ENCODE measurements around the gene ZNF148.

DNA sequence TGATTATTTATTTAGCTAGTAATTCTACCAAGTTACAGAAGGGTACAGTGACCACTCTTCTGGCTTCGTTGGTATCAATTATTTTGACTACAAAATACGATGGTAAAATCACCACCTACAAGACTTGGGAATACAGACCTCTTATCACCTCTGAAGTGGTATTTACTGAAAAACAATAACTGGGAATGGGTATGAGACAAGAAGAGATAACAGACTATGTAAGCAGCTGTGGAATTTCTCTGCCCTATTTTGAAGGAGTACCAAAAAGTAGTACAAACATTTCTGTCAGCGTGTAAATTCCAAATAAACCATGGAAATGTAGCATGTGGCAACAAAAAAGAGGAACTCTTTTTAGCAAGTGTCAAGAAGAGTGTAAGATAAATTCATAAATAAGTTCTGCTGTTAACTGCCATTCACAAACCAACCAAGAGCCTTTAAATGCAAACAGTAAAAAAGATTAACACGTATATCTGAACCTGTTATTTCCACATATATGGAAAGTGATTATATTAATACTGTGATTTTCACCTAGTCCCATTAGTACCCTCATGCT, 85.6 kb downstream of the ZNF148 start:
- TF ChIP-seq, protein P1, sequence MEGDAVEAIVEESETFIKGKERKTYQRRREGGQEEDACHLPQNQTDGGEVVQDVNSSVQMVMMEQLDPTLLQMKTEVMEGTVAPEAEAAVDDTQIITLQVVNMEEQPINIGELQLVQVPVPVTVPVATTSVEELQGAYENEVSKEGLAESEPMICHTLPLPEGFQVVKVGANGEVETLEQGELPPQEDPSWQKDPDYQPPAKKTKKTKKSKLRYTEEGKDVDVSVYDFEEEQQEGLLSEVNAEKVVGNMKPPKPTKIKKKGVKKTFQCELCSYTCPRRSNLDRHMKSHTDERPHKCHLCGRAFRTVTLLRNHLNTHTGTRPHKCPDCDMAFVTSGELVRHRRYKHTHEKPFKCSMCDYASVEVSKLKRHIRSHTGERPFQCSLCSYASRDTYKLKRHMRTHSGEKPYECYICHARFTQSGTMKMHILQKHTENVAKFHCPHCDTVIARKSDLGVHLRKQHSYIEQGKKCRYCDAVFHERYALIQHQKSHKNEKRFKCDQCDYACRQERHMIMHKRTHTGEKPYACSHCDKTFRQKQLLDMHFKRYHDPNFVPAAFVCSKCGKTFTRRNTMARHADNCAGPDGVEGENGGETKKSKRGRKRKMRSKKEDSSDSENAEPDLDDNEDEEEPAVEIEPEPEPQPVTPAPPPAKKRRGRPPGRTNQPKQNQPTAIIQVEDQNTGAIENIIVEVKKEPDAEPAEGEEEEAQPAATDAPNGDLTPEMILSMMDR (IDR thresholded peaks at IDR 0.05; ENCODE audit: insufficient read depth, low read length): no peak
- TF ChIP-seq POLR2AphosphoS5 (IDR thresholded peaks at IDR 0.05; ENCODE audit: low read depth): no peak
- TF ChIP-seq, protein P2, sequence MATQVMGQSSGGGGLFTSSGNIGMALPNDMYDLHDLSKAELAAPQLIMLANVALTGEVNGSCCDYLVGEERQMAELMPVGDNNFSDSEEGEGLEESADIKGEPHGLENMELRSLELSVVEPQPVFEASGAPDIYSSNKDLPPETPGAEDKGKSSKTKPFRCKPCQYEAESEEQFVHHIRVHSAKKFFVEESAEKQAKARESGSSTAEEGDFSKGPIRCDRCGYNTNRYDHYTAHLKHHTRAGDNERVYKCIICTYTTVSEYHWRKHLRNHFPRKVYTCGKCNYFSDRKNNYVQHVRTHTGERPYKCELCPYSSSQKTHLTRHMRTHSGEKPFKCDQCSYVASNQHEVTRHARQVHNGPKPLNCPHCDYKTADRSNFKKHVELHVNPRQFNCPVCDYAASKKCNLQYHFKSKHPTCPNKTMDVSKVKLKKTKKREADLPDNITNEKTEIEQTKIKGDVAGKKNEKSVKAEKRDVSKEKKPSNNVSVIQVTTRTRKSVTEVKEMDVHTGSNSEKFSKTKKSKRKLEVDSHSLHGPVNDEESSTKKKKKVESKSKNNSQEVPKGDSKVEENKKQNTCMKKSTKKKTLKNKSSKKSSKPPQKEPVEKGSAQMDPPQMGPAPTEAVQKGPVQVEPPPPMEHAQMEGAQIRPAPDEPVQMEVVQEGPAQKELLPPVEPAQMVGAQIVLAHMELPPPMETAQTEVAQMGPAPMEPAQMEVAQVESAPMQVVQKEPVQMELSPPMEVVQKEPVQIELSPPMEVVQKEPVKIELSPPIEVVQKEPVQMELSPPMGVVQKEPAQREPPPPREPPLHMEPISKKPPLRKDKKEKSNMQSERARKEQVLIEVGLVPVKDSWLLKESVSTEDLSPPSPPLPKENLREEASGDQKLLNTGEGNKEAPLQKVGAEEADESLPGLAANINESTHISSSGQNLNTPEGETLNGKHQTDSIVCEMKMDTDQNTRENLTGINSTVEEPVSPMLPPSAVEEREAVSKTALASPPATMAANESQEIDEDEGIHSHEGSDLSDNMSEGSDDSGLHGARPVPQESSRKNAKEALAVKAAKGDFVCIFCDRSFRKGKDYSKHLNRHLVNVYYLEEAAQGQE (IDR thresholded peaks at IDR 0.05; ENCODE audit: insufficient replicate concordance, low read depth): no peak
